ENCODE measurements around the gene DENND1C. TPM values are rescaled to one million over a fixed set of nuclear protein-coding genes. Genes with fewer than 3 reads are reported as not detected.

Gene DENND1C
- total RNA-seq, 1 experiment from 2014 or later, result 3.5 TPM

- Histone ChIP-seq H3K9me3 (no peaks in the 10 kb centered on the region), H3K4me1 (no peaks in the 10 kb centered on the region), H3K36me3 (ENCODE audit: control insufficient read depth, insufficient read depth, low read length) (no peaks in the 10 kb centered on the region), H3K27me3 (replicated peaks; ENCODE audit: control insufficient read depth, insufficient read depth, low read length) (no peaks in the 10 kb centered on the region), H3K4me3 (ENCODE audit: low read depth, low read length) (no peak overlapping the region)
- H3K9me3 Mint-ChIP-seq (ENCODE audit: unreplicated experiment), result no peaks in the 10 kb centered on the region
- TF ChIP-seq CTCF (IDR thresholded peaks at IDR 0.05; ENCODE audit: insufficient read depth in 1 of 2, low read depth in 1 of 2, low read length in 1 of 2, severe bottlenecking in 1 of 2, unreplicated experiment in 1 of 2), result no peak
- no peak overlapping the region for H3K27ac Mint-ChIP-seq (ENCODE audit: unreplicated experiment)
- ChIA-PET CTCF (interaction anchor here (0.7 kb wide), 1 partner anchor 57 kb away, joined by 6 read pairs; no protein-coding TSS in a partner anchor), POLR2A (no interaction called here)
- intact Hi-C loops (cut with micrococcal nuclease; ENCODE audit: unreplicated experiment), result no loop called here
- H3K36me3 Mint-ChIP-seq (ENCODE audit: insufficient read depth, unreplicated experiment), result peaks cover 6% of the 10 kb centered on the region
- H3K27me3 Mint-ChIP-seq (ENCODE audit: insufficient read depth, unreplicated experiment), result no peaks in the 10 kb centered on the region
- H3K4me3 Mint-ChIP-seq (ENCODE audit: unreplicated experiment), result no peak overlapping the region
- DNase-seq, result no peak
- no TSS peak for BruUV-seq (replicated peaks)
- H3K4me1 Mint-ChIP-seq (ENCODE audit: low read depth, unreplicated experiment), result no peaks in the 10 kb centered on the region
Measured at GRCh38 chr19:6482343-6482686, 728 bp upstream of the DENND1C start.

GRCh38 chr19:6480848-6481415, 655 bp downstream of the DENND1C start:
- H3K4me3 Mint-ChIP-seq (ENCODE audit: unreplicated experiment), result no peak overlapping the region

GRCh38 chr19:6479836-6480398, 1.7 kb downstream of the DENND1C start:
- Mint-ChIP-seq H3K4me1 (ENCODE audit: low read depth, unreplicated experiment) (no peaks in the 10 kb centered on the region), H3K9me3 (ENCODE audit: unreplicated experiment) (no peaks in the 10 kb centered on the region), H3K27me3 (ENCODE audit: insufficient read depth, unreplicated experiment) (no peaks in the 10 kb centered on the region), H3K4me3 (ENCODE audit: unreplicated experiment) (no peak overlapping the region), H3K36me3 (ENCODE audit: insufficient read depth, unreplicated experiment) (peaks cover 22% of the 10 kb centered on the region), H3K27ac (ENCODE audit: unreplicated experiment) (no peak overlapping the region)
- no peak overlapping the region for H3K4me3 ChIP-seq (ENCODE audit: low read depth, low read length)
- no peaks in the 10 kb centered on the region for H3K36me3 ChIP-seq (ENCODE audit: control insufficient read depth, insufficient read depth, low read length)
- peaks cover 8% of the 10 kb centered on the region for H3K4me1 ChIP-seq
- TF ChIP-seq CTCF (IDR thresholded peaks at IDR 0.05; ENCODE audit: insufficient read depth in 1 of 2, low read depth in 1 of 2, low read length in 1 of 2, severe bottlenecking in 1 of 2, unreplicated experiment in 1 of 2), result no peak
- no peaks in the 10 kb centered on the region for H3K27me3 ChIP-seq (replicated peaks; ENCODE audit: control insufficient read depth, insufficient read depth, low read length)
- no peak for DNase-seq
- H3K9me3 ChIP-seq, result no peaks in the 10 kb centered on the region
- ChIA-PET CTCF (no interaction called here), POLR2A (no interaction called here)
- BruUV-seq (replicated peaks), result no TSS peak
- intact Hi-C loops (cut with micrococcal nuclease; ENCODE audit: unreplicated experiment), result no loop called here

More at GRCh38 chr19:6480848-6481415, 655 bp downstream of the DENND1C start:
- H3K27me3 Mint-ChIP-seq (ENCODE audit: insufficient read depth, unreplicated experiment), result no peaks in the 10 kb centered on the region
- no peaks in the 10 kb centered on the region for H3K9me3 ChIP-seq
- CTCF ChIA-PET, result interaction anchor here (0.5 to 0.7 kb wide), 3 partner anchors 20 to 1334 kb away, joined by 3 to 5 read pairs (median 5); no protein-coding TSS in a partner anchor
- intact Hi-C loops (cut with micrococcal nuclease; ENCODE audit: unreplicated experiment), result no loop called here
- H3K4me1 ChIP-seq, result peaks cover 5% of the 10 kb centered on the region
- H3K36me3 Mint-ChIP-seq (ENCODE audit: insufficient read depth, unreplicated experiment), result peaks cover 12% of the 10 kb centered on the region
- H3K4me1 Mint-ChIP-seq (ENCODE audit: low read depth, unreplicated experiment), result no peaks in the 10 kb centered on the region
- BruUV-seq (replicated peaks), result no TSS peak
- no peaks in the 10 kb centered on the region for H3K9me3 Mint-ChIP-seq (ENCODE audit: unreplicated experiment)
- H3K27me3 ChIP-seq (replicated peaks; ENCODE audit: control insufficient read depth, insufficient read depth, low read length), result no peaks in the 10 kb centered on the region
- no peak overlapping the region for H3K4me3 ChIP-seq (ENCODE audit: low read depth, low read length)
- no peak for DNase-seq
- POLR2A ChIA-PET, result no interaction called here
- H3K36me3 ChIP-seq (ENCODE audit: control insufficient read depth, insufficient read depth, low read length), result no peaks in the 10 kb centered on the region
- no peak overlapping the region for H3K27ac Mint-ChIP-seq (ENCODE audit: unreplicated experiment)
- no peak for TF ChIP-seq CTCF (IDR thresholded peaks at IDR 0.05; ENCODE audit: insufficient read depth in 1 of 2, low read depth in 1 of 2, low read length in 1 of 2, severe bottlenecking in 1 of 2, unreplicated experiment in 1 of 2)

Measured in Caco-2 (cell line).